Measurements from ENCODE around the gene DLGAP4. TPM values are rescaled to one million over a fixed set of nuclear protein-coding genes. Genes with fewer than 3 reads are reported as not detected.

Gene DLGAP4
- total and polyA plus RNA-seq, 10 of the 15 experiments (the other 5 are each of a cell fraction or from before 2014, with no cell fraction given): 0.42 to 43.3 (median 19.0) TPM

GRCh38 chr20:36399147-36399968 is 93.2 kb downstream of the DLGAP4 start (continued):
- TF ChIP-seq, protein P1, sequence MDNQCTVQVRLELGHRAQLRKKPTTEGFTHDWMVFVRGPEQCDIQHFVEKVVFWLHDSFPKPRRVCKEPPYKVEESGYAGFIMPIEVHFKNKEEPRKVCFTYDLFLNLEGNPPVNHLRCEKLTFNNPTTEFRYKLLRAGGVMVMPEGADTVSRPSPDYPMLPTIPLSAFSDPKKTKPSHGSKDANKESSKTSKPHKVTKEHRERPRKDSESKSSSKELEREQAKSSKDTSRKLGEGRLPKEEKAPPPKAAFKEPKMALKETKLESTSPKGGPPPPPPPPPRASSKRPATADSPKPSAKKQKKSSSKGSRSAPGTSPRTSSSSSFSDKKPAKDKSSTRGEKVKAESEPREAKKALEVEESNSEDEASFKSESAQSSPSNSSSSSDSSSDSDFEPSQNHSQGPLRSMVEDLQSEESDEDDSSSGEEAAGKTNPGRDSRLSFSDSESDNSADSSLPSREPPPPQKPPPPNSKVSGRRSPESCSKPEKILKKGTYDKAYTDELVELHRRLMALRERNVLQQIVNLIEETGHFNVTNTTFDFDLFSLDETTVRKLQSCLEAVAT (IDR thresholded peaks at IDR 0.05): peak; percentile 99
- TF ChIP-seq TCF3 (IDR thresholded peaks at IDR 0.05; ENCODE audit: borderline replicate concordance, insufficient read depth, low read depth, low read length) (0 out of 2 replicates have a peak, but pooled peaks have one; percentile 10), SMARCA5 (IDR thresholded peaks at IDR 0.05) (no peak), SMC3 (IDR thresholded peaks at IDR 0.05; ENCODE audit: borderline replicate concordance, low read length) (peak; percentile 29; the same call in 1 of the 2 replicates)

- H3K36me3 ChIP-seq (ENCODE audit: control insufficient read depth in 2 of 2, insufficient read depth in 2 of 2, low read length in 1 of 2): no peaks in the 10 kb centered on the region
- no peak overlapping the region for H3K27ac ChIP-seq (ENCODE audit: control insufficient read depth, insufficient read depth)
- no TSS peak for BruUV-seq (replicated peaks)
- no peaks in the 10 kb centered on the region for H3K79me2 ChIP-seq (ENCODE audit: control insufficient read depth, insufficient read depth, low read length)
- no peak overlapping the region for H3K4me2 ChIP-seq (ENCODE audit: control insufficient read depth, insufficient read depth)
- ATAC-seq (no peak), FAIRE-seq (no peak), DNase-seq (ENCODE audit: low read depth, low spot score) (no peak)
- RAD21 ChIA-PET (ENCODE audit: unreplicated experiment): interaction anchor here (0.5 to 1.3 kb wide), 6 partner anchors 8 to 215 kb away, joined by 3 to 8 read pairs (median 3); no protein-coding TSS in a partner anchor
- in situ Hi-C loops (cut with MboI) (no loop called here), intact Hi-C loops (cut with micrococcal nuclease; ENCODE audit: unreplicated experiment) (no loop called here)
- no peaks in the 10 kb centered on the region for H4K20me1 ChIP-seq (ENCODE audit: control insufficient read depth, insufficient read depth)
- no peaks in the 10 kb centered on the region for H3K27me3 ChIP-seq (replicated peaks in 1 of 2; ENCODE audit: control insufficient read depth in 2 of 2, insufficient read depth in 2 of 2, low read length in 1 of 2)
- H3K4me3 ChIP-seq: no peak overlapping the region
- H3K4me1 ChIP-seq (ENCODE audit: control insufficient read depth, insufficient read depth, low read length): no peaks in the 10 kb centered on the region
- POLR2A ChIA-PET: interaction anchor here (0.5 kb wide), 1 partner anchor 108 kb away, joined by 3 read pairs; no protein-coding TSS in a partner anchor
- no peak overlapping the region for H3K9ac ChIP-seq (ENCODE audit: control insufficient read depth, insufficient read depth, low read length)
- H2AFZ ChIP-seq (ENCODE audit: control insufficient read depth, low read depth, low read length): no peak overlapping the region
- WGBS (ENCODE audit: insufficient coverage, insufficient replicate concordance, low lambda C conversion rate, missing lambda C conversion rate): 13% methylated on average over 7 of the region's 7 CpGs
- CTCF ChIA-PET: interaction anchor here (0.6 to 2.5 kb wide), 18 partner anchors 12 to 408 kb away, joined by 3 to 17 read pairs (median 4); no protein-coding TSS in a partner anchor
- no peaks in the 10 kb centered on the region for H3K9me3 ChIP-seq (replicated peaks; ENCODE audit: control insufficient read depth, insufficient read depth, low read length)
- SMC1A ChIA-PET (ENCODE audit: uncharacterized antibody, unreplicated experiment): interaction anchor here (0.7 to 1.2 kb wide), 7 partner anchors 8 to 242 kb away, joined by 3 to 7 read pairs (median 3); no protein-coding TSS in a partner anchor
- no peak for TF ChIP-seq BRCA1 (IDR thresholded peaks at IDR 0.05; ENCODE audit: low read depth, low read length)
- TF ChIP-seq ESRRA (IDR thresholded peaks at IDR 0.05; ENCODE audit: low read length): no peak
- TF ChIP-seq TARDBP (IDR thresholded peaks at IDR 0.05; ENCODE audit: borderline replicate concordance): no peak
- no peak for TF ChIP-seq STAT3 (IDR thresholded peaks at IDR 0.05; ENCODE audit: low read depth, low read length)
- no peak for TF ChIP-seq CBX5 (IDR thresholded peaks at IDR 0.05; ENCODE audit: low read depth)
- no peak for TF ChIP-seq IRF5 (IDR thresholded peaks at IDR 0.05; ENCODE audit: borderline replicate concordance)
- TF ChIP-seq GATAD2B (conservative IDR thresholded peaks at IDR 0.05; ENCODE audit: low read depth): no peak
- no peak for TF ChIP-seq TCF7 (IDR thresholded peaks at IDR 0.05; ENCODE audit: borderline replicate concordance)
- no peak for TF ChIP-seq HDGF (IDR thresholded peaks at IDR 0.05)
- TF ChIP-seq POLR2AphosphoS5 (IDR thresholded peaks at IDR 0.05; ENCODE audit: low read length): no peak
- TF ChIP-seq, protein P2, sequence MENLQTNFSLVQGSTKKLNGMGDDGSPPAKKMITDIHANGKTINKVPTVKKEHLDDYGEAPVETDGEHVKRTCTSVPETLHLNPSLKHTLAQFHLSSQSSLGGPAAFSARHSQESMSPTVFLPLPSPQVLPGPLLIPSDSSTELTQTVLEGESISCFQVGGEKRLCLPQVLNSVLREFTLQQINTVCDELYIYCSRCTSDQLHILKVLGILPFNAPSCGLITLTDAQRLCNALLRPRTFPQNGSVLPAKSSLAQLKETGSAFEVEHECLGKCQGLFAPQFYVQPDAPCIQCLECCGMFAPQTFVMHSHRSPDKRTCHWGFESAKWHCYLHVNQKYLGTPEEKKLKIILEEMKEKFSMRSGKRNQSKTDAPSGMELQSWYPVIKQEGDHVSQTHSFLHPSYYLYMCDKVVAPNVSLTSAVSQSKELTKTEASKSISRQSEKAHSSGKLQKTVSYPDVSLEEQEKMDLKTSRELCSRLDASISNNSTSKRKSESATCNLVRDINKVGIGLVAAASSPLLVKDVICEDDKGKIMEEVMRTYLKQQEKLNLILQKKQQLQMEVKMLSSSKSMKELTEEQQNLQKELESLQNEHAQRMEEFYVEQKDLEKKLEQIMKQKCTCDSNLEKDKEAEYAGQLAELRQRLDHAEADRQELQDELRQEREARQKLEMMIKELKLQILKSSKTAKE (IDR thresholded peaks at IDR 0.05; ENCODE audit: low read depth, poor library complexity, severe bottlenecking): no peak
Measured at GRCh38 chr20:36399969-36400545, 93.9 kb downstream of the DLGAP4 start.

Measured in GM12878 (cell line).